K562 (cell line): ENCODE measurements around the gene CRACR2B. TPM values are rescaled to one million over a fixed set of nuclear protein-coding genes. Genes with fewer than 3 reads are reported as not detected.
A peak's percentile ranks its signal among the peaks of the same experiment; 100 is the strongest.

ENCODE experiments used
- ATAC-seq: fragments of 200-7000 bp; cut with Tn5 transposase; 3 replicates; pipeline ENCODE4 v1.9.1; 2020; ENCODE audit warnings: moderate library complexity
- BruUV-seq: library from RNA; stranded (reverse); fragments of 400-500 nt; replicated peaks from 2 replicates; lab custom pipeline; 2021; lab: Mats Ljungman, UMichigan
- CTCF ChIA-PET: fragments of 300-600 bp; formaldehyde crosslinking; extraction: SDS; loops from one replicate; lab custom pipeline; 2021; ENCODE audit warnings: low intra/inter-chr PET ratio; lab: Yijun Ruan, JAX
- POLR2A ChIA-PET: fragments of 300-600, 350-650 bp; sonication (Branson Sonifier 250); formaldehyde crosslinking; extraction: SDS; loops from one replicate; lab custom pipeline; 2021; ENCODE audit warnings: antibody characterized with exemption, inconsistent platforms; lab: Yijun Ruan, JAX
- DNase-seq, 4 experiments: peaks; one replicate each; pipeline versions ENCODE4 v3.0.0 to v3.0.0-alpha.2; 2011 to 2018; ENCODE audit warnings: low spot score in 3 of 4, mixed read lengths in 3 of 4; ENCODE audit errors: extremely low read depth in 1 of 4
- FAIRE-seq: peaks from 2 replicates; lab custom pipeline; 2011; peaks lifted over from hg19 to GRCh38; lab: Jason Lieb, UNC
- H2AFZ ChIP-seq: 2 replicates; pipeline ENCODE4 v1.6.0; 2011; ENCODE audit warnings: low read depth, low read length, control low read depth, inconsistent platforms
- H3K27ac ChIP-seq: fragments of 200-600 bp; 3 replicates; pipeline ENCODE4 v1.8.0; 2011; ENCODE audit warnings: low read depth, mild to moderate bottlenecking, control low read depth, inconsistent platforms, low read length, moderate library complexity, mixed read lengths; ENCODE audit errors: extremely low read depth
- H3K27me3 ChIP-seq, 2 experiments: fragments of 300-600 bp in 1 of 2; 2 replicates in 1 of 2; 3 replicates in 1 of 2; pipeline versions ENCODE4 v1.6.0 to v1.8.0; 2011; ENCODE audit warnings: inconsistent platforms in 2 of 2, low read length in 2 of 2, mild to moderate bottlenecking in 1 of 2, mixed read lengths in 1 of 2, moderate library complexity in 1 of 2; ENCODE audit not compliant: control insufficient read depth in 2 of 2, insufficient read depth in 2 of 2
- H3K36me3 ChIP-seq: fragments of 300-600 bp; 3 replicates; pipeline ENCODE4 v1.8.0; 2011; ENCODE audit warnings: mild to moderate bottlenecking, low read length, inconsistent platforms; ENCODE audit not compliant: control insufficient read depth, insufficient read depth
- H3K4me1 ChIP-seq, 2 experiments: fragments of 200-600 bp in 1 of 2; replicated peaks in 1 of 2; 2 replicates in 1 of 2; 3 replicates in 1 of 2; pipeline versions ENCODE4 v1.5.1 to v1.8.0; 2011; ENCODE audit warnings: inconsistent platforms in 2 of 2, low read length in 2 of 2, mild to moderate bottlenecking in 1 of 2, mixed read lengths in 1 of 2, moderate library complexity in 1 of 2; ENCODE audit not compliant: control insufficient read depth in 2 of 2, insufficient read depth in 2 of 2
- H3K4me2 ChIP-seq: 2 replicates; pipeline ENCODE4 v1.6.1; 2011; ENCODE audit warnings: low read length, control low read depth, inconsistent platforms, mixed read lengths; ENCODE audit not compliant: insufficient read depth
- H3K4me3 ChIP-seq: fragments of 200-600 bp; sonication (generic), shearing (Covaris generic); 2 replicates; pipeline ENCODE4 v1.5.1; 2016; ENCODE audit warnings: control low read depth, inconsistent platforms
- H3K79me2 ChIP-seq: fragments of 200-600 bp; 3 replicates; pipeline ENCODE4 v1.8.0; 2011; ENCODE audit warnings: low read length, inconsistent platforms; ENCODE audit not compliant: control insufficient read depth, insufficient read depth
- H3K9ac ChIP-seq, 2 experiments: 2 replicates each; pipeline versions ENCODE4 v1.6.0 to v1.6.1; 2011; ENCODE audit warnings: low read depth in 2 of 2, low read length in 2 of 2, control low read depth in 1 of 2, inconsistent platforms in 1 of 2, mild to moderate bottlenecking in 1 of 2, mixed read lengths in 1 of 2; ENCODE audit not compliant: insufficient read depth in 1 of 2
- H3K9me1 ChIP-seq: one replicate; pipeline ENCODE4 v1.6.0; 2011; ENCODE audit warnings: inconsistent platforms, mild to moderate bottlenecking, low read length, moderate library complexity; ENCODE audit not compliant: control insufficient read depth, insufficient read depth
- H3K9me3 ChIP-seq: replicated peaks from 2 replicates; pipeline ENCODE4 v1.5.1; 2011; ENCODE audit warnings: low read depth, low read length, inconsistent platforms; ENCODE audit not compliant: control insufficient read depth, insufficient read depth
- H4K20me1 ChIP-seq: replicated peaks from 2 replicates; pipeline ENCODE4 v1.6.1; 2011; ENCODE audit warnings: low read length, inconsistent platforms, mixed read lengths; ENCODE audit not compliant: control insufficient read depth, insufficient read depth
- CAMTA2 ChIP-seq: fragments of 250-450 bp; sonication (Bioruptor Pico); conservative IDR thresholded peaks from 2 replicates; pipeline ENCODE4 v1.5.1; 2022
- MBD2 ChIP-seq: sonication (generic); IDR thresholded peaks from 2 replicates; pipeline ENCODE4 v1.6.1; 2016; ENCODE audit warnings: low read depth, borderline replicate concordance
- POLR2G ChIP-seq: fragments of 200-400 bp; formaldehyde crosslinking; IDR thresholded peaks from 2 replicates; pipeline ENCODE4 v1.6.1; 2017; ENCODE audit warnings: low read depth, mild to moderate bottlenecking, antibody characterized with exemption, low read length, moderate library complexity
- RBFOX2 ChIP-seq: fragments of 200-400 bp; formaldehyde crosslinking; IDR thresholded peaks from 2 replicates; pipeline ENCODE4 v1.6.1; 2017; ENCODE audit warnings: low read depth, mild to moderate bottlenecking, low read length, moderate library complexity
- RBM14 ChIP-seq: fragments of 200-400 bp; formaldehyde crosslinking; IDR thresholded peaks from 2 replicates; pipeline ENCODE4 v1.6.1; 2018; ENCODE audit warnings: low read depth, mild to moderate bottlenecking, low read length, moderate library complexity, borderline replicate concordance; ENCODE audit not compliant: insufficient read depth
- RBM15 ChIP-seq: fragments of 200-400 bp; formaldehyde crosslinking; IDR thresholded peaks from 2 replicates; pipeline ENCODE4 v1.6.1; 2018; ENCODE audit warnings: mild to moderate bottlenecking, low read length, moderate library complexity; ENCODE audit not compliant: insufficient read depth
- TCF15 ChIP-seq: fragments of 250-450 bp; sonication (Bioruptor Pico); IDR thresholded peaks from 2 replicates; pipeline ENCODE4 v1.8.0; 2022; ENCODE audit warnings: moderate library complexity, mild to moderate bottlenecking, inconsistent platforms
- ZNF23 ChIP-seq: fragments of 250-450 bp; sonication (Bioruptor Pico); IDR thresholded peaks from 2 replicates; pipeline ENCODE4 v1.4.0; 2020; ENCODE audit warnings: mild to moderate bottlenecking
- WGBS: fragments of 100-300 bp; shearing (Covaris generic); methylation state at CpG from one replicate; pipeline ENCODE4 v1.1.6; 2016; ENCODE audit warnings: low coverage, mixed read lengths; ENCODE audit not compliant: insufficient coverage; ENCODE audit errors: missing lambda C conversion rate; 5-methylcytosine and 5-hydroxymethylcytosine counted together
- in situ Hi-C: fragments of 300-500 bp; cut with MboI; formaldehyde crosslinking; loops from 4 replicates; pipeline ENCODE4 v1.15.0; 2018; ENCODE audit warnings: inconsistent platforms, mixed read lengths
- intact Hi-C: fragments of 100-400 bp; cut with micrococcal nuclease; formaldehyde crosslinking; loops from 2 replicates; pipeline ENCODE4 v1.14.2; 2022
- polyA plus RNA-seq, 8 experiments: library from polyadenylated mRNA; depleted of rRNA in 4 of 8; stranded (reverse) in 5 of 8; unstranded in 3 of 8; fragments of >200 nt; fragmentation: Nextera tagmentation in 2 of 8; fragmentation: Illumina TruSeq in 1 of 8; extraction: Ambion mirVana in 2 of 8; extraction: Trizol in 1 of 8; gene quantifications; 2 replicates each; pipeline versions ENCODE4 v1.2.1 to v1.2.3, GENCODE V29; 2011 to 2014; ENCODE audit warnings: inconsistent platforms in 1 of 8, missing spikeins in 1 of 8
- total RNA-seq, 7 experiments: library from RNA; depleted of rRNA in 6 of 7; stranded (reverse); fragments of >200 nt in 6 of 7; fragmentation: Illumina TruSeq in 2 of 7; extraction: Trizol in 2 of 7; gene quantifications; 2 replicates each; pipeline versions ENCODE4 v1.2.1 to v1.2.3, GENCODE V29; 2011 to 2021; ENCODE audit warnings: low replicate concordance in 1 of 7
- TF ChIP-seq, protein P1 (sequence below): fragments of 250-450 bp; sonication (Bioruptor Pico); IDR thresholded peaks from 2 replicates; pipeline ENCODE4 v1.5.0; 2021; ENCODE audit warnings: mild to moderate bottlenecking, moderate library complexity

Gene CRACR2B
- total and polyA plus RNA-seq, 9 of the 15 experiments (the other 6 are each of a cell fraction or from before 2014, with no cell fraction given): 0.10 to 51.0 (median 6.0) TPM

DNA sequence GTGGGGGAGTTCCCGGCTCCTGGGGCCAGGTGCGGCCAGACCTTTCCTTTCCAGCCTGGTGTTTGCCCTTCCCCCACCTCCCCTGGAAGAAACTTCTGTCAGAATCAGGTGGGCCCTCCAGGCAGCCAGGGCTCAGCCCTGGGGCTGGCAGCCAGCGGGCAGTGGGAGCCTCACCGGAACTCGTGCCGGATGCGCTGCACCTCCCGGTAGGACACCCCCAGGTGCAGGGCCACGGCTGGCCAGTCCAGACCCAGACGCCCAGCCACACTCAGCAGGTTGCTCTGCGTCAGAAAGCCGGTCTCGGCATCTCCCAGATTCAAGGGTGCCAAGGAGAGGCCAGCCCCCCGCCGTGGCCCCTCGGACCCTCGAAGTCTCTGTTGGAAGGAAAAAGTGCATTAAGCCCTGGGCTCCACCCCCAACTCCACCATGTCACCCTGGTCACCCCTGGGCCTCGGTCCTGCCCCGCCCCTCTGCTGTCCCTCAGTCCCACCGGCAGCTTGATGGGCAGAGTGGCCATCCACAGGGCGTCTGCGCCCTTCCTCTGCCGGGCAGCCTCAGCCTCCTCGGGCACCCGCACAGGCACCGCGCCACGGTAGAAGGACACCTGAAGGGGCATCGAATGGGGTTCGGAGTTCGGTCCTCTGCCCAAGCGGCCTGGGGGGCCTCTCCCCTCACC lies 27.9 kb upstream of the CRACR2B start:
- FAIRE-seq: no peak
- no peak overlapping the region; a peak in 1 of 4 replicates for H3K9ac ChIP-seq
- in situ Hi-C loops: no loop called here
- H3K9me1 ChIP-seq: no peaks in the 10 kb centered on the region
- POLR2A ChIA-PET: interaction anchor here (1.1 to 1.9 kb wide), 2 partner anchors 10 to 32 kb away, joined by 4 to 6 read pairs; partner anchors contain the start of gene RPLP2
- TF ChIP-seq RBM14: 0 out of 2 replicates have a peak, but pooled peaks have one; percentile 37
- TF ChIP-seq, protein P1, sequence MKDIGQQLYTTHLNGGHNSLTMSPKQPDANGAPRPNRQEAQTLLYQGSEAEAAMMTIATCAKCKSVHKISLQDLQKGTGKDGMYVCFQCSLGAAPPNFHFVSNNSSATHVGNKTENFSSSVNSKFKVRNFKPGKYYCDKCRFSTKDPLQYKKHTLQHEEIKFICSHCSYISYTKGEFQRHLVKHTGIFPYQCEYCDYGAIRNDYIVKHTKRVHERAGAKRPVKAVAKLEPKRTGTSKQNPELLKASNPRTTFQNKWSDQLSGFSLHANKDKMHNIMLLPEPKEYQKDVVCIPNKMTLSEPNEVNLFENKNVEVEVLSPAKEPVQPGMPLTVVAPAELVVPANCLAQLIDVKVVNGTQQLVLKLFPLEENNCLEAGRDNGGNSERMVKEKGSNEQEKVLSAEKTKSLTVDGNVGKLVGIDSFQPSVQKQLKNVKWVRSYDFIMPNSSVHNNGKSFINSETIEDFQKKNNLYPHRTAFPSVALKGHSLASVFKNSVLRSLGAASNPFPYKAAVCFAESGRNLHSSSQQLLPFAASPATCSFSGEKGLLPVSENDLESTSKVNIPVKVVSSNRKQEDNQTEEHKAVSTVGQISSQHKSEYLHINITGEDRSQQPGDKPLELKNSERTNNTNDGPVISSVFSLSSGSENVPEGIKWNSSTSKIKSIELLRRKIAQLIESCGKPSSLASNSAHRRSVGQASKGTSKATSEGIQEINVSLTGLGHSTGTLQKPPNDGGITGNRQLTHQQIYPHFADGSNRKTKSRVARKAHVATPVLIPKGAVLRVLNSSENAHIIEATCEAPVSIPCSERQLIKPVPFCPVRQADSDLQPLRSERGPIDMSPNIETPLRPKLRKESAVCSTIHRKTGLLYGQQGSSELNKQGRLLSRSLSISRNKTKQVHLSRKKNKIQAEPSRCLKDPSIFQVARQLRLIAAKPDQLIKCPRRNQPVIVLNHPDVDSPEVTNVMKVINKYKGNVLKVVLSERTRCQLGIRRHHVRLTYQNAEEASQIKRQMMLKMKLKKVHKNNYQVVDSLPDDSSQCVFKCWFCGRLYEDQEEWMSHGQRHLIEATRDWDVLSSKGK (CRISPR knock-in tag): no peak
- TF ChIP-seq RBFOX2: peak; percentile 37; the same call in 1 of the 2 replicates
- TF ChIP-seq POLR2G: peak; percentile 21; the same call in 1 of the 2 replicates
- no peak for TF ChIP-seq CAMTA2 (CRISPR knock-in tag)
- no peak for TF ChIP-seq MBD2
- TF ChIP-seq ZNF23: no peak
- TF ChIP-seq TCF15 (CRISPR knock-in tag): no peak
- TF ChIP-seq RBM15: no peak
- peaks cover 34% of the 10 kb centered on the region for H3K79me2 ChIP-seq
- H3K36me3 ChIP-seq: peaks cover 39% of the 10 kb centered on the region; the same call in 1 of the 3 replicates
- CTCF ChIA-PET: no interaction called here
- no TSS peak for BruUV-seq
- no peak overlapping the region for H3K27ac ChIP-seq
- H4K20me1 ChIP-seq: no peaks in the 10 kb centered on the region
- no peaks in the 10 kb centered on the region for H3K27me3 ChIP-seq
- no peak overlapping the region for H3K4me2 ChIP-seq
- intact Hi-C loops: loop anchor here (5.0 to 10.0 kb wide), 2 partner anchors 72 to 235 kb away; partner anchors contain the start of genes LMNTD2 and RASSF7
- no peak for ATAC-seq
- WGBS: 94% methylated on average over 21 of the region's 32 CpGs
- no peak for DNase-seq
- peaks cover 11 to 97% of the 10 kb centered on the region in 2 experiments for H3K4me1 ChIP-seq
- no peak overlapping the region for H3K4me3 ChIP-seq
- no peaks in the 10 kb centered on the region for H3K9me3 ChIP-seq
- no peak overlapping the region for H2AFZ ChIP-seq
